Activated CD4-positive, alpha-beta T cell treated with anti-CD3 and anti-CD28 coated beads, Interleukin-2, amount 10 ng/mL, durations not matched to agents 24 days and 14 days (primary cell): ENCODE measurements around the gene MATK. TPM values are rescaled to one million over a fixed set of nuclear protein-coding genes. Genes with fewer than 3 reads are reported as not detected.

Experiments
- DNase-seq: peaks from one replicate; pipeline ENCODE4 v3.0.0; 2022
- H3K27ac Mint-ChIP-seq: one replicate; pipeline ENCODE4 v1.8.0; 2022; ENCODE audit warnings: mild to moderate bottlenecking, mixed read lengths
- H3K27me3 Mint-ChIP-seq: one replicate; pipeline ENCODE4 v1.8.0; 2022; ENCODE audit warnings: mixed read lengths
- H3K36me3 Mint-ChIP-seq: one replicate; pipeline ENCODE4 v1.8.0; 2022; ENCODE audit warnings: low read depth, mild to moderate bottlenecking, mixed read lengths
- H3K4me1 Mint-ChIP-seq: one replicate; pipeline ENCODE4 v1.8.0; 2021; ENCODE audit warnings: mixed read lengths
- H3K4me3 Mint-ChIP-seq: one replicate; pipeline ENCODE4 v1.8.0; 2022; ENCODE audit warnings: mild to moderate bottlenecking, moderate library complexity, mixed read lengths
- H3K9me3 Mint-ChIP-seq: one replicate; pipeline ENCODE4 v1.8.0; 2021; ENCODE audit warnings: mixed read lengths
- intact Hi-C: fragments of 100-400 bp; cut with micrococcal nuclease; formaldehyde crosslinking; loops from one replicate; pipeline ENCODE4 v1.15.1; 2023
- total RNA-seq: library from RNA; stranded (reverse); gene quantifications from 2 replicates; pipeline ENCODE4 v1.2.3, GENCODE V29; 2022

MATK gene
- total RNA-seq, 1 donor from 2014 or later: 31.6 TPM

DNA sequence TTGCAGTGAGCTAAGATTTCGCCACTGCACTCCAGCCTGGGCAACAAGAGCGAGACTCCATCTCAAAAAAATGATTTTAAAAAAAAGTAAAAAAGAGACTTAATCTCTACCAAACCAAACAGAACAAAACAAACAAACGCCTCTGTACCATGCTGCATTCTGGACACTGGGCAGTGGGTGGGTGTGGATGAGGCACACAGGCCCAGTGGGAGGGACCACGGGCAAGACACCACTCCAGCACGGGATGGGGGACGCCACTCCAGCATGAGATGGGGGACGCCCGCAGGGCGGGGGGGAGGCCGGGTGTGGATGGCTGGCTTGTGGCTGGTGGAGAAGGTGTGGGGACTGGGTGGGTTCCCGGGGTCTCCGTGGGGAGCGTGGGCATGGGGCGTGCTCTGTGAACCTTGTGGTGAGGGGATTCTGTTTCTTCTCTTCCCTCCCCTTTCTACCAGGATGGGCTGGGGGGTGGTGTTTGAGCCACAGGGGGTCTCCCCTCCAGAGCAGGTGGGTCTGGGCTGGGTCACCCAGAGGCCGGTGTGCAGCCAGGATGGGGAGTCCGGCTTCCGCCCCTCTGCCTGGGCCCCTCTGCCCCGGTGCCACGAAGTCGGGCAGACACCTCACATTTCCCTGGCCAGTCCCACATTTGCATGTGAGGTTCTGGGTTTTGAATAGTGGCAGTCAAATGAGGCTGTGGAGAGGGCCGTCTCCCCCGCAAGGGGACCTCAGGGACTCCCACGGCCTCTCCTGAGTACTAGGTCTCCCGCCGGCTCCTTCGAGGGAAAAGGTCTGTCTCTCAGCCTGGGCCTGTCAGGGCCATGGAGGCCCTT is 23.9 kb upstream of the MATK start:
- Mint-ChIP-seq H3K27me3 (peaks cover 2% of the 10 kb centered on the region), H3K27ac (no peak overlapping the region), H3K36me3 (peaks cover 4% of the 10 kb centered on the region), H3K9me3 (peaks cover 7% of the 10 kb centered on the region), H3K4me1 (peaks cover 39% of the 10 kb centered on the region), H3K4me3 (no peak overlapping the region)
- no peak for DNase-seq
- intact Hi-C loops: no loop called here

DNA sequence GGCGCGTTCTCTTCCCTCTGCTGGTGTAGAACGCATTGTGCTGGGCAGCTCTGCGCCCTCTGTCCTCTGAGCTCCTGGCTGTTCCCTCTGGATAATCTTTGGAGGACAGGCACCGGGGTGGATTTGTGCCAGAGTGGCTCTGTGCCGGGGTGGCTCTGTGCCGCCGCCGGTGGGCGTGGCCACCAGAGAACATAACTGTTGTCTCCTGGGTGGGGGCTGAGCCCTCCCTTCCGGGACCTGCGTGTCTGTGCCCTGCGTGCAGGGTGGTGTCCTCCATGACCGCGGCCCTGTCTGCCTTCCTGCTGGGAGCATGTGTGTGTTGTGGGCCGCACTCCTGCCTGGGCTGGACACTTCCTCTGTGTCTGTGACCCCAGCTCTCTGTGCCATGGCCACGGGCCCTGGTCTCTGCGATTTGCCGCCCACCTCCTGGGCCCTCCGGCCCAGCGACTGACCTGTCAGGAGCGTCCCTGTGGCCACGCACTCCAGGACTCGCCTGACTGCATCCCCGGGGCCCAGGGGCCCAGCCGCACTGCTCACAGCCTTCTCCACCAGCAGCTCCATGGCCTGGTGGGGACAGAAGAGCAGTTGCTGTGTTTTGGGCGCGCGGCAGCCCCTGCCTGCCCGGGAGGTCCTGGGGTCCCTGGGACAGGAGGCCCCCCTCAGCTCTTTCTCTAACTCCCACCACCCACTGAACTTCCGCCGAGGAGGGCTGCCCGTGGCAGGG is 22.4 kb upstream of the MATK start:
- Mint-ChIP-seq H3K4me1 (peaks cover 25% of the 10 kb centered on the region), H3K27me3 (peaks cover 2% of the 10 kb centered on the region), H3K27ac (peak overlapping the region; percentile 51), H3K4me3 (no peak overlapping the region), H3K9me3 (peaks cover 7% of the 10 kb centered on the region), H3K36me3 (peaks cover 4% of the 10 kb centered on the region)
- no peak for DNase-seq
- intact Hi-C loops: no loop called here

GRCh38 chr19:3807574-3808354 is 21.6 kb upstream of the MATK start:
- Mint-ChIP-seq H3K9me3 (peaks cover 7% of the 10 kb centered on the region), H3K4me1 (peaks cover 19% of the 10 kb centered on the region), H3K27me3 (peaks cover 2% of the 10 kb centered on the region), H3K36me3 (peaks cover 2% of the 10 kb centered on the region), H3K27ac (no peak overlapping the region), H3K4me3 (no peak overlapping the region)
- DNase-seq: no peak
- intact Hi-C loops: no loop called here

DNA sequence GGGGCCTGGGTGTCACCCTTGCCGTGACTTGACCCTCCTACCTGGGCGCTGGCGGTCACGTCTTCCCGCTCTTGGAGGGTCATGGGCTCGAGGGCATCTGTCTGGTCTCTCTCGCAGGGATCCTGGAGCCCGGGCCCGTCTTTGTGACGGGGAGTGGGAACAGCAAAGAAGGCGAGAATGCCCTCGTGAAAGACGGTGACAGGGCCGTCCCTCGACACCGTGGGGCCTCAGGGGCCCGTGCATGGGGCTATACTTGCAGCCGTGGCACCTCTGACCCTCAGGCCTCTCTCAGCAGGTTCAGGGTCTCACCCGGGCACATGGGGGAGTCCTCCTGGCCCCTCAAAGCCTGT is 20.9 kb upstream of the MATK start:
- intact Hi-C loops: no loop called here
- DNase-seq: no peak
- peaks cover 3% of the 10 kb centered on the region for H3K9me3 Mint-ChIP-seq
- peaks cover 15% of the 10 kb centered on the region for H3K4me1 Mint-ChIP-seq
- H3K27ac Mint-ChIP-seq: no peak overlapping the region
- peaks cover 2% of the 10 kb centered on the region for H3K27me3 Mint-ChIP-seq
- H3K36me3 Mint-ChIP-seq: no peaks in the 10 kb centered on the region
- no peak overlapping the region for H3K4me3 Mint-ChIP-seq

DNA sequence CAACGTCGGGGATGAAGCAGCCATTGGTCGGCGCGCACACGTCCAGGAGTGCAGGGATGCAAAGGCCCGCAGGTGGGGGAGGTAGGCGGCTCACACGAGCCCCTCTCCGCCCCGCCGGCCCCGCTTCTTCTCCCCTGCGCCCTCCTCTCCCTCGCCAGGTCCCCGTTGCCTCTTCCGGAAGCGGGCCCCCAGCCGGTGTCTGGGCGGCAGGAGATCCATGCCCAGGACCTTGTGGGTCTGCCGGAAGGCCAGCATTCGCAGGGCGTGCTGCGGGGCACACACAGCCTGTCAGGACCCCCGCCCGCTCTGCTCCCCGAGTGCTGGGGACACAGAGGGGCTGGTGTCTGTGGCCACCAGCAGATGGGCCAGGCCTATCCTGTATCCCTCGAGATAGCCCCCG is 19.7 kb upstream of the MATK start:
- intact Hi-C loops: no loop called here
- Mint-ChIP-seq H3K4me3 (no peak overlapping the region), H3K27me3 (peaks cover 4% of the 10 kb centered on the region), H3K9me3 (peaks cover 3% of the 10 kb centered on the region), H3K4me1 (peaks cover 19% of the 10 kb centered on the region), H3K27ac (no peak overlapping the region), H3K36me3 (no peaks in the 10 kb centered on the region)
- no peak for DNase-seq

DNA sequence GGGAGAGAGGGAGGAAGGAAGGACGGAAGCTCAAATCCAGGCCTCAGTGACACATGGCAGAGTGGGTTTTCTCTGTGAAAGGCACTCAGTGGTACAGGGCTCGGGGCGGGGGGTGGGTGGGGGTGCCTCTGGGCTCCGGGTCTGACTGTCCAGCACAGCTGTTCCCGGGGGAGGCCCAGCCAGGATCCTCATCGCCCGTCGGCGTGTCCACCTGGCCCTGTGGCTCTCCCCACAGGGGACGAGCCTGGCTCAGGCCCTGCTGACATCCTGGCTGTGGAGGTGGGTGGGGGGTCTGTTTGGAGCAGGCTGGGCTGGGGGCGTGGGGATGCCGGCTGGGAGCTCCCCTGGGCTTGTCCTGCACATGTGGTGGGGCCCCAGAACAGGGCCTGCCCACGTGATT is 18.2 kb upstream of the MATK start:
- intact Hi-C loops: no loop called here
- Mint-ChIP-seq H3K36me3 (no peaks in the 10 kb centered on the region), H3K27ac (no peak overlapping the region)

DNA sequence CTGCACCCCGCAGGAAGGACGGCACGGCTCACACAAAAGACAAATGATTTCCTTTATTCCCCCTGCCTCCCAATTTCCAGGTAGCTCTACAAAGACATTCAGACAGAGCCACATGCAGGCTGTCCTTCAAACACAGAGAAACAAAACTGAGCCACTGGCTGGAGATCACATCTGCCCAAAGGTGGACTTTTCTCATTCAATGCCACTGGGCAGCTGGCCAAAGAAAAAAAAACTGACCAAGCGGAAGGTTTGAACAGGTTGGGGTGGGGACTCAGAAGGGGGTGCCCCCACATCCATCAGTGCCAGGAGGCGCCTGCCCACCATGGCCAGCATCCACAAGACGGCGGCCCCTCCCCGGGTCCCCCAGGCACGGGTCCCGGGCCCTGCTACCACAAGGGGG is 17.8 kb upstream of the MATK start:
- peaks cover 4% of the 10 kb centered on the region for H3K27me3 Mint-ChIP-seq
- DNase-seq: no peak
- peaks cover 26% of the 10 kb centered on the region for H3K4me1 Mint-ChIP-seq
- intact Hi-C loops: no loop called here
- H3K4me3 Mint-ChIP-seq: no peak overlapping the region
- no peaks in the 10 kb centered on the region for H3K36me3 Mint-ChIP-seq
- peak overlapping the region; percentile 26 for H3K27ac Mint-ChIP-seq
- H3K9me3 Mint-ChIP-seq: peaks cover 3% of the 10 kb centered on the region

More for the DNA sequence above, 18.2 kb upstream of the MATK start:
- peaks cover 4% of the 10 kb centered on the region for H3K27me3 Mint-ChIP-seq
- peaks cover 22% of the 10 kb centered on the region for H3K4me1 Mint-ChIP-seq
- peaks cover 3% of the 10 kb centered on the region for H3K9me3 Mint-ChIP-seq
- no peak for DNase-seq
- no peak overlapping the region for H3K4me3 Mint-ChIP-seq

GRCh38 chr19:3803114-3803888 is 17.1 kb upstream of the MATK start:
- H3K4me3 Mint-ChIP-seq: no peak overlapping the region
- H3K27ac Mint-ChIP-seq: no peak overlapping the region
- H3K4me1 Mint-ChIP-seq: peaks cover 27% of the 10 kb centered on the region
- peaks cover 4% of the 10 kb centered on the region for H3K27me3 Mint-ChIP-seq
- H3K9me3 Mint-ChIP-seq: peaks cover 3% of the 10 kb centered on the region
- H3K36me3 Mint-ChIP-seq: no peaks in the 10 kb centered on the region
- no peak for DNase-seq
- intact Hi-C loops: no loop called here

GRCh38 chr19:3801412-3802096 is 15.4 kb upstream of the MATK start:
- DNase-seq: peak; percentile 91
- Mint-ChIP-seq H3K27me3 (peaks cover 4% of the 10 kb centered on the region), H3K36me3 (peaks cover 5% of the 10 kb centered on the region), H3K9me3 (peaks cover 5% of the 10 kb centered on the region), H3K27ac (peak overlapping the region; percentile 59), H3K4me3 (peak overlapping the region; percentile 60), H3K4me1 (peaks cover 21% of the 10 kb centered on the region)
- intact Hi-C loops: loop anchor here (1.0 kb wide), 1 partner anchor 11 kb away; no protein-coding TSS in a partner anchor

- Mint-ChIP-seq H3K9me3 (peaks cover 10% of the 10 kb centered on the region), H3K27ac (no peak overlapping the region), H3K36me3 (peaks cover 5% of the 10 kb centered on the region), H3K4me1 (peaks cover 20% of the 10 kb centered on the region), H3K4me3 (peak overlapping the region; percentile 60), H3K27me3 (peaks cover 4% of the 10 kb centered on the region)
- no peak for DNase-seq
- intact Hi-C loops: loop anchor here (1.0 kb wide), 1 partner anchor 11 kb away; no protein-coding TSS in a partner anchor
Measured at GRCh38 chr19:3800996-3801395, 14.8 kb upstream of the MATK start.

DNA sequence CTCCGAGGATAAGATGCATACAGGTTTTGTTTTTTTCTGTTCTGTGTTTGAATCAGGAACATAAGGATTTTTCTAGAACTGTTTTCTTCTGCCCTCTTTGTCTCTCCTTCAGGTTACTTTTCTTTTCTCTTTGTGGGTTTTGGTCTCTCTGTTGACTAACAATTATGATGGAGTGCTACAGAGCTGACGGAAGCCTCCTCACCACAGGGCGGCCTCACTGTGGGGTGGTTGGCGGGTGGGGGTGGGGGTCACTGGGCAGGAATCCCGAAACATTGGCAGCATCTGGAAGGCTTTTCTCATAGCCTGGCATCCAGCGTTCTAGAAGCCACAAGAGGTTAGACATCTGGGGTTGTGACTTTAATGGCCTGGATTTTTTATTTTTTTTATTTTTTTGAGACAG is 12.0 kb upstream of the MATK start:
- intact Hi-C loops: no loop called here

GRCh38 chr19:3796358-3796757 is 10.2 kb upstream of the MATK start:
- peaks cover 10% of the 10 kb centered on the region for H3K9me3 Mint-ChIP-seq
- peaks cover 1% of the 10 kb centered on the region for H3K27me3 Mint-ChIP-seq
- H3K27ac Mint-ChIP-seq: no peak overlapping the region
- H3K4me3 Mint-ChIP-seq: no peak overlapping the region
- DNase-seq: no peak
- peaks cover 5% of the 10 kb centered on the region for H3K36me3 Mint-ChIP-seq
- intact Hi-C loops: no loop called here
- peaks cover 15% of the 10 kb centered on the region for H3K4me1 Mint-ChIP-seq

More for the DNA sequence above, 12.0 kb upstream of the MATK start:
- H3K27me3 Mint-ChIP-seq: peaks cover 4% of the 10 kb centered on the region
- peak overlapping the region; percentile 58 for H3K4me3 Mint-ChIP-seq
- peaks cover 10% of the 10 kb centered on the region for H3K9me3 Mint-ChIP-seq
- H3K36me3 Mint-ChIP-seq: peaks cover 5% of the 10 kb centered on the region
- H3K27ac Mint-ChIP-seq: peak overlapping the region; percentile 52
- peak; percentile 79 for DNase-seq
- H3K4me1 Mint-ChIP-seq: peaks cover 18% of the 10 kb centered on the region

DNA sequence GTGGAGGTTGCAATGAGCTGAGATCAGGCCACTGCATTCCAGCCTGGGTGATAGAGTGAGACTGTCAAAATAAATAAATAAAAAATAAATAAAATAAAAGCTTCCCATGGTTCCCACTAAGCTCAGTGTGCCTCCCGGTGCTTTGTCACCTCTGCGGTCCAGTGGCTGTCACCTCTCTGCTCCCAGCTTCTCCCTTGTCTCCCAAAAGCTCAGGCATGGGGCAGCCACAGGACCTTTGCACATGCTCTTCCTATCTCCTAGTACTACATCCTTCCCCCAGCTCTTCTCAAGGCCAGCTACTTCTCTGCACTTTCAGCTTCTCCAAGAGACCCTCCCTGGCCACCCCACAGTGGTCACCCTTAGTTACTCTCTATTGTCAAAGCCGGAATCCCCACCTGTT is 7.6 kb upstream of the MATK start:
- intact Hi-C loops: no loop called here
- H3K9me3 Mint-ChIP-seq: peaks cover 10% of the 10 kb centered on the region
- peaks cover 5% of the 10 kb centered on the region for H3K36me3 Mint-ChIP-seq
- no peak for DNase-seq
- H3K4me1 Mint-ChIP-seq: peaks cover 5% of the 10 kb centered on the region
- peaks cover 9% of the 10 kb centered on the region for H3K27me3 Mint-ChIP-seq
- H3K27ac Mint-ChIP-seq: no peak overlapping the region
- no peak overlapping the region for H3K4me3 Mint-ChIP-seq
